Measurements from ENCODE around the gene KY. TPM values are rescaled to one million over a fixed set of nuclear protein-coding genes. Genes with fewer than 3 reads are reported as not detected.

The KY gene
- total RNA-seq, 4 donors from 2014 or later: 0.64 to 4.8 (median 3.2) TPM

DNA sequence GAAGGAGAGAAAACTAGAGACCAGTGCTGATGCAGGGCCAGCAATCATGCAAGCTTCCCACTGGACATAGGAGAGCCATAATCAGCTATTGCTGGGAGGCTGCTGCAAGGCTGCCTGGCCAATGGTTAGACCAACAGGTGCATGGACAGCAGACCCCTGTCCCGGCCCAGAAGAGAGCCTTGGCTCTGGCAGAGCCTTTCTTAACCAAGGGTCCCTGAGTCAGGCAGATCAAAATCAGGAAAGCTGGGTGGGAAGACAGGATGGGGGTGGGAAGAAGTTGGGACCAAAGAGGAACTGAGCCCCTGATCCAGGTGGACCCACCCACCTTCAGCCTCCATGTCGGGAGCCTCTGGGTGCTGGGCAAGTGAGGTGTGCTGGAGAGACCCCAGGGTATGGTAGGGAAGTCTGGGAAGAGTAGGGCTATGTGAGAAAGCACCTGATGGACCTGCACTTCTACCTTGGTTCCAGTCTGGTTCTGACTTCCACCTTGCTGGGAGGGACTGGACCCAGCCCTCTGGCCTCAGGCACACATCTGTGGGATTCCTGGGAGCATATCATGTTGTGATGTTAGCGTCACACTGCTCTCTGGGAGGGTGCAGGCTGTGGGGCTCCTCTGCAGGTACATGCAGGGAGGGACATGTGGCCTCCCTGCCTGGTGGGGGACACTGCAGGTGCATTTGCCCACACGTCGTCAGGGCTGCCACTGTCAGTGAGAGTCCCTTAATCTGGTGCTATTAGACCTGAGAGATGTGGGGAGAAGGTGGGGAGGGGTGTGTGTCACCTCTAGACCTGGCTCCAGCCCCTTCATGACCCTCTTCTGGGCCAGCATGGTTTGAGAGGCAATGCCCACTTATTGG is 24.7 kb downstream of the KY start:
- Histone ChIP-seq H3K9me3 (no peaks in the 10 kb centered on the region), H3K4me3 (no peak overlapping the region), H3K36me3 (peaks cover 0 to 47% of the 10 kb centered on the region in 2 donors), H3K27me3 (no peaks in the 10 kb centered on the region), H3K4me1 (no peaks in the 10 kb centered on the region), H3K27ac (no peak overlapping the region)
- TF ChIP-seq, protein P1, sequence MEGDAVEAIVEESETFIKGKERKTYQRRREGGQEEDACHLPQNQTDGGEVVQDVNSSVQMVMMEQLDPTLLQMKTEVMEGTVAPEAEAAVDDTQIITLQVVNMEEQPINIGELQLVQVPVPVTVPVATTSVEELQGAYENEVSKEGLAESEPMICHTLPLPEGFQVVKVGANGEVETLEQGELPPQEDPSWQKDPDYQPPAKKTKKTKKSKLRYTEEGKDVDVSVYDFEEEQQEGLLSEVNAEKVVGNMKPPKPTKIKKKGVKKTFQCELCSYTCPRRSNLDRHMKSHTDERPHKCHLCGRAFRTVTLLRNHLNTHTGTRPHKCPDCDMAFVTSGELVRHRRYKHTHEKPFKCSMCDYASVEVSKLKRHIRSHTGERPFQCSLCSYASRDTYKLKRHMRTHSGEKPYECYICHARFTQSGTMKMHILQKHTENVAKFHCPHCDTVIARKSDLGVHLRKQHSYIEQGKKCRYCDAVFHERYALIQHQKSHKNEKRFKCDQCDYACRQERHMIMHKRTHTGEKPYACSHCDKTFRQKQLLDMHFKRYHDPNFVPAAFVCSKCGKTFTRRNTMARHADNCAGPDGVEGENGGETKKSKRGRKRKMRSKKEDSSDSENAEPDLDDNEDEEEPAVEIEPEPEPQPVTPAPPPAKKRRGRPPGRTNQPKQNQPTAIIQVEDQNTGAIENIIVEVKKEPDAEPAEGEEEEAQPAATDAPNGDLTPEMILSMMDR (IDR thresholded peaks at IDR 0.05): no peak
- TF ChIP-seq EP300 (IDR thresholded peaks at IDR 0.05) (no peak), POLR2AphosphoS5 (IDR thresholded peaks at IDR 0.05) (no peak), POLR2A (IDR thresholded peaks at IDR 0.05) (no peak)
- no CpG with 5 or more reads among the region's 5 CpGs for WGBS, 2 donors (ENCODE audit: low coverage in 1 of 2)
- ATAC-seq: no peak

DNA sequence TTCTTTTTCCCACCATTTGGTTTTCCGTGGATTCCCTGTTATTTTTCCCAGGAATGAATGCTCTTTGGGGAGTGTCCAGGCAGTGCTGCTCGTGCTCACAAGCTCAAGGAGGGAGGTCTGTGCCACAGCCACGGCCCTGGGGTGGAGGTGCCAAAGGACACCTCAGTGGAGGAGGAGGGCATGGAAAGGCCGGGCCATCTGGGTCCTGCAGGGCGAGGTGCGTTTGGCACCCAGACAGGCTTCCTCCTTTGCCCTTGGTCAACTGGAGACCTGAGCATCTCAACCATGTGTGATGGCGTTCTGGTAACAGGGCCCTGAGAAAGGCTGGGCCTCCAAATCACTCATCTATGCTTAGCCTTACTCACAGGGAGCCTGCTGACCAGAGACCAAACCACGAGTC is 25.4 kb downstream of the KY start:
- no peak for TF ChIP-seq EP300 (IDR thresholded peaks at IDR 0.05)
- TF ChIP-seq, protein P1 (IDR thresholded peaks at IDR 0.05): no peak
- TF ChIP-seq POLR2AphosphoS5 (IDR thresholded peaks at IDR 0.05): no peak
- TF ChIP-seq POLR2A (IDR thresholded peaks at IDR 0.05): no peak
- no peaks in the 10 kb centered on the region for H3K9me3 ChIP-seq
- peaks cover 0 to 52% of the 10 kb centered on the region in 2 donors for H3K36me3 ChIP-seq
- no peaks in the 10 kb centered on the region for H3K4me1 ChIP-seq
- no peak overlapping the region for H3K4me3 ChIP-seq
- no peak overlapping the region for H3K27ac ChIP-seq
- WGBS, 2 donors (ENCODE audit: low coverage in 1 of 2): 96% methylated on average over 5 of the region's 8 CpGs; no CpG with 5 or more reads in 1 of the 2 donors
- no peak for ATAC-seq
- no peaks in the 10 kb centered on the region for H3K27me3 ChIP-seq

DNA sequence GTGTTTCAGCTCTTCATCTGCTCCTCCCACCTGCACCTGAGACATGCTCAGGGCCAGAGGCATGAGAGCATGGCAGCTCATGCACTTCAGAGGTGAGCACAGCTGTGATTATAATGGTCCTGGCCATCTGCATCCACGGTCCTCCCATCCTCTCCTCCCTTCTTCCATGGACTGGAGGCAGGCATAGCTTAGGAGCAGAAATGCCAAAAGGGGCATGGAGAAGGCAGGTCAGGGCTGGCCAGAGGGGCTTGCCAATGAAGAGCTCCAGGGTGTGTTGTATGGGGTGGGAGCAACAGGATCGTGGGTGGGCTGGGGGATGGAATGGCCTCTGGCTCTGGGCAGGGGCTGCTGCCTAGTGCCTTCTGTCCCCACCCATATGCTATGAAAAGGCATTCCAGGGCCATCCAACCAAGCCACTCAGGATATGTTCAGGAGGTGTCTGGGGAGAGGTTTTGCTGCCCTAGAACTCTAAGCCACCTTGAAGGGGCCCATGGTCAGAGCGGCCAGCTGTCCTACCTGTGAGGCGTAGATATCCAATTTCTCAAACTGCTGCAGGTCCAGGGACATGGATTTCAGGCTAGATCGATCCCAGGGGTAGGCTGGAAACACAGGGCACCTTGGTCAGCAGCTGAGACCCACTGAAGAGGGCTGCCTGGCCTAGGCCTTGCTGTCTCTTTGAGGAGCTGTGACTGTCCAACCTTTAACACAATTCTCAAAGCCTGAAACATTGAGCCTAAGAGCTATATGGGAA is 26.1 kb downstream of the KY start:
- no peak overlapping the region for H3K27ac ChIP-seq
- H3K27me3 ChIP-seq: no peaks in the 10 kb centered on the region
- ATAC-seq: no peak
- no CpG with 5 or more reads among the region's 5 CpGs for WGBS, 2 donors (ENCODE audit: low coverage in 1 of 2)
- no peaks in the 10 kb centered on the region for H3K4me1 ChIP-seq
- H3K9me3 ChIP-seq: no peaks in the 10 kb centered on the region
- H3K36me3 ChIP-seq: peaks cover 0 to 60% of the 10 kb centered on the region in 2 donors
- no peak overlapping the region for H3K4me3 ChIP-seq
- TF ChIP-seq, protein P1 (IDR thresholded peaks at IDR 0.05): no peak
- no peak for TF ChIP-seq EP300 (IDR thresholded peaks at IDR 0.05)

DNA sequence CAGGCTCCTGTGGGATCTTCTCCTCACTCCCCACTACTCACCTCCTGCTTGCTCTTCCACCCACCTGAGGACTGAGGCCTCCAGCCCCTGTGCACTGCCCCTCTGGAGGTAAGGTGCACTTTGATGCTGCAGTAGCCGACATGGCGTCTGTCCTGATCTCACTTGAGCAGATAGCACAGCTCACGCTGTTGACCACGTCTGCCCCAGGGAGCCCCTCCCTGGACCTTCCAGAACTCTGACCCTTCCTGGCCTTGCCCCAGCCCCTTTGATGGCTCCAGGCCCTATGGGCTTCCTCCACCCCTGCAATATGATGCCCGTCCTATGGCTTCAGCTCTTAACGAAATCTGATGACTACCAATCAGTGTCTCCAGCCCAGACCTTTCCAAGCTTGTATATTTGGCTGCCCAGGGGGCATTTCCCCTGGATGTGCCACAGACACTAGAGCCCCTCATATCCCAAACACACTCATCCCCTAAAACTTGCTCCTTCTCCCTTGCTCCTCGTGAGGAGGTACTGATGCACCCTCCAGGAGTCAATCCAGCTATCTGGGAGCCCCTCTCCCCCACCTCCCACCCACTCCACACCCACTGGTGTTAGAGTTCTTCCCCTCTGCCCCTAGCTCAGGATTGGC is 27.1 kb downstream of the KY start:
- H3K4me1 ChIP-seq: no peaks in the 10 kb centered on the region
- H3K36me3 ChIP-seq: peaks cover 0 to 62% of the 10 kb centered on the region in 2 donors
- TF ChIP-seq EP300 (IDR thresholded peaks at IDR 0.05) (no peak), POLR2AphosphoS5 (IDR thresholded peaks at IDR 0.05) (no peak), POLR2A (IDR thresholded peaks at IDR 0.05) (no peak)
- TF ChIP-seq, protein P1 (IDR thresholded peaks at IDR 0.05): no peak
- ATAC-seq: no peak
- H3K27ac ChIP-seq: no peak overlapping the region
- no peaks in the 10 kb centered on the region for H3K27me3 ChIP-seq
- no peak overlapping the region for H3K4me3 ChIP-seq
- no peaks in the 10 kb centered on the region for H3K9me3 ChIP-seq
- 90 to 93% methylated on average over 3 to 7 of the region's 7 CpGs for WGBS, 2 donors (ENCODE audit: low coverage in 1 of 2)
